ENCODE measurements around the gene HOXC9. TPM values are rescaled to one million over a fixed set of nuclear protein-coding genes. Genes with fewer than 3 reads are reported as not detected.

The HOXC9 gene
- total and polyA plus RNA-seq, 2 of the 8 experiments (the other 6 are each of a cell fraction or from before 2014, with no cell fraction given): not detected

DNA sequence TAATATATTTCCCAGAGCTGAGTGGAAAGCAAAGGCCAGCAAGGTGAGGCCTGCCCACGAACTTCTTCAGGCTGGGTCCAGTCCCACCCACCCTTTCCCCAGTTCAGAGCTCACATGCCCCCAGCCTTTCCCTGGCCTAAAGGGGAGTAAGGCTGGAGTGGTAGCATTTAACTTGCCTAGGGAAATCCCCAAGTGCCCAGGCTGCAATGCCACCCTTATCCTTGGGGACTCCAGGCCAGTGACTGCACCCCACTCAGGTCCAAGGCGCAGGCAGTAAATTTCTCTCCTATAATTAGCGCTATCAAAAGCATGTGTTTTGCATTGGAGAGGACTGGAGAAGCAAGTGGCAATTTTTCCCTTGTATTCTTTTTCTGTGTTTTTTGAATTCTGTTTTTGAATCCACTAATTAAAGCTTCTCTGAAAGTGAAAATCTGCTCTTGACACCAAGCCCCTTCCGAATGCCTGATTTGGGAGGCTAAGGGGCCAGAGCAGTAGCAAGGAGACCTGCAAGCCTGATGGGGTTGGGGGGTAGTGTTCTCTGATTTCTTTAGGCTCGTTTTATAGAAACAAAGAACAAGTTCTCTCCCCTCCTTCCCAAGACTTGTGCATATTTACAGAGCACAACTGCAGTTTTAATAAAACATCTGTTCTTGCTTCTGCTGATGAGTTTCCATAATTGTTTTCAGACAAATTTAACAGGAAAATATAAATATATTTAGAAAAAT lies 24.8 kb downstream of the HOXC9 start:
- H4K5ac ChIP-seq (ENCODE audit: insufficient read length, low read depth, low read length): no peak overlapping the region
- no peak overlapping the region for H4K8ac ChIP-seq (ENCODE audit: extremely low read depth, insufficient read depth, low read length)
- no peak overlapping the region for H3K4me2 ChIP-seq (ENCODE audit: insufficient read depth in 1 of 2, low read depth in 2 of 2, low read length in 2 of 2)
- H2BK12ac ChIP-seq (ENCODE audit: low read depth, low read length): no peak overlapping the region
- TF ChIP-seq NRF1 (IDR thresholded peaks at IDR 0.05; ENCODE audit: low read depth, low read length): no peak
- peak; percentile 10 for TF ChIP-seq EZH2 (IDR thresholded peaks at IDR 0.05; ENCODE audit: low read depth, low read length, severe bottlenecking)
- no peak for TF ChIP-seq BRCA1 (IDR thresholded peaks at IDR 0.05; ENCODE audit: low read depth, low read length)
- TF ChIP-seq CBX8 (IDR thresholded peaks at IDR 0.05; ENCODE audit: borderline replicate concordance, low read depth, low read length): peak; percentile 55
- TF ChIP-seq SIX5 (IDR thresholded peaks at IDR 0.05; ENCODE audit: low read depth, low read length): no peak
- peak; percentile 68 for TF ChIP-seq SUZ12 (IDR thresholded peaks at IDR 0.05; ENCODE audit: low read length)
- TF ChIP-seq RXRA (IDR thresholded peaks at IDR 0.05; ENCODE audit: insufficient read depth, low read depth, low read length): no peak
- no peak for TF ChIP-seq GTF2F1 (IDR thresholded peaks at IDR 0.05; ENCODE audit: borderline replicate concordance, low read depth, low read length)
- TF ChIP-seq RNF2 (IDR thresholded peaks at IDR 0.05; ENCODE audit: borderline replicate concordance, low read depth, low read length, missing control alignments, poor library complexity, severe bottlenecking): peak; percentile 95
- peak; percentile 2 for TF ChIP-seq CTBP2 (IDR thresholded peaks at IDR 0.05; ENCODE audit: borderline replicate concordance, insufficient read depth, insufficient read length, low read length)
- TF ChIP-seq POLR2AphosphoS5 (IDR thresholded peaks at IDR 0.05; ENCODE audit: low read depth, low read length): no peak
- no peaks in the 10 kb centered on the region for H3K79me1 ChIP-seq (ENCODE audit: low read depth, low read length)
- peaks cover 17 to 30% of the 10 kb centered on the region in 2 experiments for H4K20me1 ChIP-seq (replicated peaks in 1 of 2; ENCODE audit: control insufficient read depth in 1 of 2, insufficient read depth in 2 of 2, low read length in 2 of 2)
- H2BK15ac ChIP-seq (ENCODE audit: low read length): no peak overlapping the region
- H3K4me1 ChIP-seq (replicated peaks in 1 of 4; ENCODE audit: control insufficient read depth in 3 of 4, insufficient read depth in 4 of 4, low read length in 3 of 4): peaks cover 0 to 7% (median under 1%) of the 10 kb centered on the region in 4 experiments; a peak in 3 of 7 replicates
- no peak overlapping the region for H2AK5ac ChIP-seq (ENCODE audit: low read depth, low read length)
- no peak overlapping the region for H2BK120ac ChIP-seq (replicated peaks; ENCODE audit: low read depth, low read length)
- ChIA-PET CTCF (ENCODE audit: partially characterized antibody) (interaction anchor here (0.9 to 12.5 kb wide), 19 partner anchors 8 to 346 kb away, joined by 3 to 172 read pairs (median 7); partner anchors contain the start of genes HOXC10, HOXC4, HOXC5 and HOXC8), POLR2A (ENCODE audit: partially characterized antibody) (interaction anchor here (1.3 to 1.4 kb wide), 2 partner anchors 22 to 40 kb away, joined by 3 read pairs; partner anchors contain the start of gene HOXC10)
- H3K4me3 ChIP-seq (ENCODE audit: extremely low read depth in 1 of 4, insufficient read depth in 2 of 4, low read depth in 3 of 4, low read length in 4 of 4): no peak overlapping the region
- no peak overlapping the region for H2AFZ ChIP-seq (ENCODE audit: low read length)
- no peak overlapping the region for H2BK5ac ChIP-seq (ENCODE audit: low read depth, low read length)
- H3K14ac ChIP-seq (ENCODE audit: insufficient read length): no peak overlapping the region
- no peaks in the 10 kb centered on the region for H3K23me2 ChIP-seq (ENCODE audit: low read depth, low read length)
- no peak overlapping the region for H3K9ac ChIP-seq (replicated peaks in 1 of 4; ENCODE audit: extremely low read depth in 1 of 4, low read depth in 3 of 4, low read length in 3 of 4)
- WGBS, 2 experiments (ENCODE audit: extremely low coverage in 1 of 2, insufficient coverage in 1 of 2, insufficient read length in 1 of 2, insufficient replicate concordance in 2 of 2, low coverage in 1 of 2, low lambda C conversion rate in 2 of 2, missing lambda C conversion rate in 1 of 2): 23% methylated on average over 5 of the region's 5 CpGs; no CpG with 5 or more reads in 1 of the 2 experiments
- H3K27ac ChIP-seq (ENCODE audit: low read depth, low read length): no peak overlapping the region
- no peak overlapping the region for H3K56ac ChIP-seq (replicated peaks; ENCODE audit: insufficient read length, low read depth, low read length)
- no peaks in the 10 kb centered on the region; a peak in 1 of 8 replicates for H3K36me3 ChIP-seq (ENCODE audit: control insufficient read depth in 2 of 4, insufficient read depth in 4 of 4, low read length in 3 of 4)
- no peak overlapping the region for H4K91ac ChIP-seq (replicated peaks; ENCODE audit: insufficient read length, low read length)
- H3K18ac ChIP-seq (ENCODE audit: extremely low read depth, low read length): no peak overlapping the region
- DNase-seq (ENCODE audit: low read depth in 1 of 2, low spot score in 2 of 2) (no peak), FAIRE-seq (no peak)
- peaks cover 96 to 100% (median 100%) of the 10 kb centered on the region in 4 experiments for H3K27me3 ChIP-seq (replicated peaks in 1 of 4; ENCODE audit: control insufficient read depth in 3 of 4, extremely low read depth in 1 of 4, insufficient read depth in 3 of 4, low read length in 3 of 4)
- H3K23ac ChIP-seq (ENCODE audit: insufficient read length): no peak overlapping the region
- no peak overlapping the region for H2BK20ac ChIP-seq (ENCODE audit: low read length)
- H3K79me2 ChIP-seq (ENCODE audit: control insufficient read depth in 1 of 2, insufficient read depth in 2 of 2, low read length in 2 of 2): no peaks in the 10 kb centered on the region
- no peaks in the 10 kb centered on the region for H3K9me3 ChIP-seq (ENCODE audit: insufficient read depth in 2 of 2, low read depth in 1 of 2, low read length in 1 of 2)
- H3K4ac ChIP-seq (replicated peaks; ENCODE audit: insufficient read length, low read depth, low read length): no peak overlapping the region
